Activated B cell treated with CpG ODN at 0.5 μM for 24 hours (primary cell): Measurements from ENCODE around the gene ZPBP2. TPM values are rescaled to one million over a fixed set of nuclear protein-coding genes. Genes with fewer than 3 reads are reported as not detected.

Source experiments
- ATAC-seq: fragments of 200-7000 bp; cut with Tn5 transposase; one replicate; pipeline ENCODE4 v1.10.0; 2021; ENCODE audit warnings: low read depth, mild to moderate bottlenecking, moderate library complexity
- CTCF ChIA-PET: fragments of 350-600 bp; sonication (Branson Sonifier 250); formaldehyde crosslinking; loops from one replicate; lab custom pipeline; 2021; ENCODE audit warnings: antibody characterized with exemption; lab: Charles Lee
- POLR2A ChIA-PET: fragments of 350-600 bp; sonication (Branson Sonifier 250); formaldehyde crosslinking; loops from one replicate; lab custom pipeline; 2021; ENCODE audit warnings: antibody characterized with exemption; lab: Charles Lee
- DNase-seq: peaks from one replicate; pipeline ENCODE4 v3.0.0; 2022
- H3K27ac Mint-ChIP-seq: one replicate; pipeline ENCODE4 v1.8.0; 2020; ENCODE audit warnings: mixed read lengths
- H3K27me3 Mint-ChIP-seq: one replicate; pipeline ENCODE4 v1.8.0; 2021; ENCODE audit warnings: mixed read lengths
- H3K36me3 Mint-ChIP-seq: one replicate; pipeline ENCODE4 v1.8.0; 2021; ENCODE audit warnings: low read depth, mixed read lengths
- H3K4me1 Mint-ChIP-seq: one replicate; pipeline ENCODE4 v1.8.0; 2021; ENCODE audit warnings: mixed read lengths
- H3K4me3 Mint-ChIP-seq: one replicate; pipeline ENCODE4 v1.8.0; 2020; ENCODE audit warnings: mild to moderate bottlenecking, mixed read lengths
- H3K9me3 Mint-ChIP-seq: one replicate; pipeline ENCODE4 v1.8.0; 2020; ENCODE audit warnings: mixed read lengths
- intact Hi-C: fragments of 100-400 bp; cut with micrococcal nuclease; formaldehyde crosslinking; loops from one replicate; pipeline ENCODE4 v1.15.1; 2024
- total RNA-seq: library from RNA; stranded (reverse); gene quantifications from 2 replicates; pipeline ENCODE4 v1.2.3, GENCODE V29; 2022
- TF ChIP-seq, protein P1 (sequence below): fragments of 200-600 bp; IDR thresholded peaks from one replicate; pipeline ENCODE4 v1.8.0; 2022; ENCODE audit warnings: antibody characterized with exemption, mild to moderate bottlenecking

Gene ZPBP2
- total RNA-seq, 1 donor from 2014 or later: 1.2 TPM

DNA sequence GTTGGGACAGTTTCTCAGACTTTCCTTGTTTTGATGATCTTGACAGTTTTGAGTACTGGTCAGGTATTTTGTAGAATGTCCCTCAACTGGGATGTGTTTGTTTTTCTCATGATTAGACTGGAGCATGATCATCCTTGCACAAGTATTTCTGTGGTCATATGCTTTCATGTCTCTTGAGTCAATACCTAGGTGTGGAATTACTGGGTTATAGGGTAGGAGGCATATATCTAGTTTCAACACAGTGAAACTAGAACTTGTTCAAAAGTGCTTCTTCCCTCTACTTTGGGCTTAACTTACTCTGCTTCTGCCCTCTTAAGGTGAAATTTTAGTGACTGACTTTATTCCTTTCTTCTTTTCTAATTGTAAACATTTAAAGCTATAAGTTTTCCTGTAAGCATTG lies 34.0 kb upstream of the ZPBP2 start:
- H3K36me3 Mint-ChIP-seq: peaks cover 80% of the 10 kb centered on the region

DNA sequence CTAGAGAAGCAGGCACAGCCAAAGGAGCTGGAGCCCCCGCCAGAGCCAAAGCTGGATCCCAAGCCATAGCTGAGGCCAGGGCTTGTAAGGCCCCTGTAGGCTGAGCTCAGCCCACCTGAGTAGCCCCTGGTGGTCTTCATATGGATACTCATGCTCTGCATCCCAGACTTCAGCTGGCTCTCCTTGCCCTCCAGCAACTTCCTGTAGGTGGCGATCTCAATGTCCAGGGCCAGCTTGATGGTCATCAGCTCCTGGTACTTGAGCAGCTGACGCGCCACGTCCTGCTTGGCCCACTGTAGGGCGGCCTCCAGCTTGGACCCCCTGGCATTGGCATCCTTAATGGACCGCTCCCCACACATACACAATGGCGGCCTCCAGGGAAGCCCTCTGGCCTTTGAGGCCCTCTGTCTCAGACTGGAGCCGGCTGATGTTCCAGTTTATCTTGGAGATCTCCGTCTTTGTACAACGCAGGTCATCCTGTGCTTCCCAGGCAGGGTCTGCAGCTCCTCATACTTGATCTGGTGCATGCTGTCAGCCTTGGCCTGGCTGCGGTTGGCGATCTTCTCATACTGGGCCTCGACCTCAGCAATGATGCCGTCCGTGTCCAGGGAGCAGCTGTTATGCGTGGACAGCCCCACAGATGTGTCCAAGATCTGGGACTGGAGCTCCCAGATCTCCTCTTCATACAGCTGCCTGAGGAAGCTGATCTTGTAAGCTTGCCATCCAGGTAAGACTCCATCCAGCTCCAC lies 32.8 kb upstream of the ZPBP2 start:
- ChIA-PET CTCF (interaction anchor here (1.1 to 1.6 kb wide), 2 partner anchors 14 to 41 kb away, joined by 3 read pairs; no protein-coding TSS in a partner anchor), POLR2A (interaction anchor here (1.1 to 1.7 kb wide), 3 partner anchors 10 to 79 kb away, joined by 3 to 6 read pairs (median 3); no protein-coding TSS in a partner anchor)
- Mint-ChIP-seq H3K36me3 (peaks cover 80% of the 10 kb centered on the region), H3K4me1 (peaks cover 49% of the 10 kb centered on the region), H3K27me3 (no peaks in the 10 kb centered on the region), H3K4me3 (no peak overlapping the region), H3K27ac (peak overlapping the region; percentile 76), H3K9me3 (peaks cover 9% of the 10 kb centered on the region)
- no peak for ATAC-seq
- intact Hi-C loops: no loop called here
- DNase-seq: no peak
- TF ChIP-seq, protein P1, sequence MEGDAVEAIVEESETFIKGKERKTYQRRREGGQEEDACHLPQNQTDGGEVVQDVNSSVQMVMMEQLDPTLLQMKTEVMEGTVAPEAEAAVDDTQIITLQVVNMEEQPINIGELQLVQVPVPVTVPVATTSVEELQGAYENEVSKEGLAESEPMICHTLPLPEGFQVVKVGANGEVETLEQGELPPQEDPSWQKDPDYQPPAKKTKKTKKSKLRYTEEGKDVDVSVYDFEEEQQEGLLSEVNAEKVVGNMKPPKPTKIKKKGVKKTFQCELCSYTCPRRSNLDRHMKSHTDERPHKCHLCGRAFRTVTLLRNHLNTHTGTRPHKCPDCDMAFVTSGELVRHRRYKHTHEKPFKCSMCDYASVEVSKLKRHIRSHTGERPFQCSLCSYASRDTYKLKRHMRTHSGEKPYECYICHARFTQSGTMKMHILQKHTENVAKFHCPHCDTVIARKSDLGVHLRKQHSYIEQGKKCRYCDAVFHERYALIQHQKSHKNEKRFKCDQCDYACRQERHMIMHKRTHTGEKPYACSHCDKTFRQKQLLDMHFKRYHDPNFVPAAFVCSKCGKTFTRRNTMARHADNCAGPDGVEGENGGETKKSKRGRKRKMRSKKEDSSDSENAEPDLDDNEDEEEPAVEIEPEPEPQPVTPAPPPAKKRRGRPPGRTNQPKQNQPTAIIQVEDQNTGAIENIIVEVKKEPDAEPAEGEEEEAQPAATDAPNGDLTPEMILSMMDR: no peak

More for the DNA sequence above, 34.0 kb upstream of the ZPBP2 start:
- CTCF ChIA-PET: interaction anchor here (1.1 to 1.6 kb wide), 2 partner anchors 13 to 39 kb away, joined by 3 read pairs; no protein-coding TSS in a partner anchor
- Mint-ChIP-seq H3K4me1 (peaks cover 45% of the 10 kb centered on the region), H3K9me3 (peaks cover 8% of the 10 kb centered on the region), H3K27ac (peak overlapping the region; percentile 76), H3K4me3 (no peak overlapping the region), H3K27me3 (no peaks in the 10 kb centered on the region)
- POLR2A ChIA-PET: interaction anchor here (0.6 to 1.1 kb wide), 2 partner anchors 15 to 60 kb away, joined by 3 to 4 read pairs; no protein-coding TSS in a partner anchor
- DNase-seq: no peak
- intact Hi-C loops: no loop called here
- no peak for ATAC-seq
- TF ChIP-seq, protein P1: no peak

DNA sequence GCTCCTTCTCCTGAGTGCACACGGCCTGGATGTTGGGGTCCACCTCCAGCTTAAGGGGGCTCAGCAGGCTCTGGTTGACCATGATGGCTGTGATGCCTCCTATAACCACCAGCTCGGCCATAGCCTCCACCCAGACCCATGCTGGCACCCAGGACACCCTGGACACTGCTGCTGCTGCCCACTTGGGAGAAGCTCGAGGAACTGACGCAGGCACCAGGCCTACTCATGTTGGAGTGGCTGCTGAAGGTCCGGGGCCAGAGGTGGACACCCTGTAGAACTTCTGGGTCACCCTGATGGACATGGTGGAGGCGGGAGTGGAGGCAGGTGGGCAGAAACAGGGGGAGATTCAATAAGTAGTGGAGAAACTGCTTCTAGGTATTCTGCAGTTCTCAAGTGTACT lies 31.9 kb upstream of the ZPBP2 start:
- Mint-ChIP-seq H3K27me3 (no peaks in the 10 kb centered on the region), H3K4me1 (peaks cover 52% of the 10 kb centered on the region), H3K27ac (no peak overlapping the region), H3K4me3 (no peak overlapping the region), H3K36me3 (peaks cover 81% of the 10 kb centered on the region), H3K9me3 (peaks cover 9% of the 10 kb centered on the region)
- TF ChIP-seq, protein P1: no peak
- DNase-seq (no peak), ATAC-seq (no peak)
- ChIA-PET POLR2A (interaction anchor here (1.1 to 1.7 kb wide), 2 partner anchors 11 to 80 kb away, joined by 3 to 6 read pairs; no protein-coding TSS in a partner anchor), CTCF (no interaction called here)
- intact Hi-C loops: no loop called here

DNA sequence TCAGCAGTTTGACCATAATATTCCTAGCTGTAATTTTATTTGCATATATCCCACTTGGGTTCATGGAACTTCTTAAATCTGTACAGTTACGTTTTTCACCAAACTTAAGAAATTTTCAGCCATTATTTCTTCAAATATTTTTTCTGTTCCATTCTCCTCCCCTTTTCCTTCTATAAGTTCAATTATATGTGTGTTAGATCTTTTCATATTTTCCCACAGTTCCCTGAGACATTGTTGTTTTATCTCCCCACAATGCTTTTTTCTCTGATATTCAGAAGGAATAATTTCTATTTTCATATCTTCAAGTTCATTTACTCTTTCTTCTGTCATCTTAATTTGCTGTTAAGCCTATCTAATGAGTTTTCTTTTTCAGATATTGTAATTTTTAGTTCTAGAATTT lies 29.9 kb upstream of the ZPBP2 start:
- H3K4me1 Mint-ChIP-seq: peaks cover 59% of the 10 kb centered on the region
- H3K27me3 Mint-ChIP-seq: no peaks in the 10 kb centered on the region
- no peak for ATAC-seq
- H3K9me3 Mint-ChIP-seq: peaks cover 9% of the 10 kb centered on the region
- CTCF ChIA-PET: no interaction called here
- intact Hi-C loops: no loop called here
- peak overlapping the region; percentile 61 for H3K27ac Mint-ChIP-seq
- H3K36me3 Mint-ChIP-seq: peaks cover 81% of the 10 kb centered on the region
- TF ChIP-seq, protein P1: no peak
- no peak for DNase-seq
- POLR2A ChIA-PET: no interaction called here
- H3K4me3 Mint-ChIP-seq: peak overlapping the region; percentile 32

DNA sequence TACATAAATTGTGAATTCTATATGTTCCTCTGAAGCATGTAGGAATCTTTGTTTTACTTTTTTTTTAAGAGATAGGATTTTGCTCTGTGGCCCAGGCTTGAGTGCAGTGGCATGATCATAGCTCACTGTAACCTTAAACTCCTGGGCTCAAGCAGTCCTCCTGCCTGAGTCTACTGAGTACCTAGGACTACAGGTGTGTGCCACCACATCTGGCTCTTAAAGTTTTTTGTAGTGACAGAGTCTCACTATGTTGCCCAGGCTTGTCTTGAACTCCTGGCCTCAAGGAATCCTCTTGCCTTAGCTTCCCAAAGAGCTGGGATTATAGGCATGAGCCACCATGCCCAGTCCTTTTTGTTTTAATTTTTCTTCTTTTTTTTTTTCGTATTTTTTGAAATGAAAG lies 29.2 kb upstream of the ZPBP2 start:
- POLR2A ChIA-PET: interaction anchor here (0.9 kb wide), 1 partner anchor 52 kb away, joined by 3 read pairs; no protein-coding TSS in a partner anchor
- ATAC-seq: no peak
- CTCF ChIA-PET: no interaction called here
- Mint-ChIP-seq H3K9me3 (peaks cover 9% of the 10 kb centered on the region), H3K36me3 (peaks cover 84% of the 10 kb centered on the region), H3K4me1 (peaks cover 64% of the 10 kb centered on the region), H3K4me3 (no peak overlapping the region), H3K27ac (no peak overlapping the region), H3K27me3 (no peaks in the 10 kb centered on the region)
- TF ChIP-seq, protein P1: no peak
- no peak for DNase-seq
- intact Hi-C loops: no loop called here
